Fibroblast of lung (primary cell): Measurements from ENCODE around the gene CCDC30.

Source experiments
- EZH2 ChIP-seq: IDR thresholded peaks from 2 replicates; pipeline ENCODE4 v1.5.1; 2012; ENCODE audit warnings: low read length, control low read depth, mild to moderate bottlenecking; ENCODE audit errors: missing control alignments
- TF ChIP-seq, protein P1 (sequence below), 2 donors: IDR thresholded peaks in 1 of 2; conservative IDR thresholded peaks in 1 of 2; 1 replicate in 1 of 2; 2 replicates in 1 of 2; pipeline ENCODE4 v1.5.1; 2011 to 2012; ENCODE audit warnings: low read length in 2 of 2, control low read depth in 1 of 2, inconsistent platforms in 1 of 2, low read depth in 1 of 2, mild to moderate bottlenecking in 1 of 2

DNA sequence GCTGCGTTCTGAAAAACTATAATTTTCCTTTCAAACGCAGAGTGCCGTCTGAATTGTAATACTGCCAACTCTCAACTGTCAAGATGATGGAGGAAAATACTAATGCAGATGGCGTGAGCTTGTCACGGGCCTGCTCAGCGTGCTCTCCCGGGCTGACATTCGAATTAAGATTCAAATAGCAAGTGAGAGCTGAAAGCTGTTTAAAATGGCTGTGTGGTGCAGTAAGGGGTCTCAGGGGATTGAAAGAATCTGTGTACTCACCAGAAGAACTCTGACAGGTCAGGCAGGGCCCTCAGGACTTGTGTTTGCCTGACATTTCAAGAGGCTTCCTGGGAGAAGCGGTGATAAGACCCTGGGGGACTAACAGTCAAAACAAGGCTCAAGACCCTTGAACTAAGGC lies 40.3 kb upstream of the CCDC30 start:
- TF ChIP-seq, protein P1, sequence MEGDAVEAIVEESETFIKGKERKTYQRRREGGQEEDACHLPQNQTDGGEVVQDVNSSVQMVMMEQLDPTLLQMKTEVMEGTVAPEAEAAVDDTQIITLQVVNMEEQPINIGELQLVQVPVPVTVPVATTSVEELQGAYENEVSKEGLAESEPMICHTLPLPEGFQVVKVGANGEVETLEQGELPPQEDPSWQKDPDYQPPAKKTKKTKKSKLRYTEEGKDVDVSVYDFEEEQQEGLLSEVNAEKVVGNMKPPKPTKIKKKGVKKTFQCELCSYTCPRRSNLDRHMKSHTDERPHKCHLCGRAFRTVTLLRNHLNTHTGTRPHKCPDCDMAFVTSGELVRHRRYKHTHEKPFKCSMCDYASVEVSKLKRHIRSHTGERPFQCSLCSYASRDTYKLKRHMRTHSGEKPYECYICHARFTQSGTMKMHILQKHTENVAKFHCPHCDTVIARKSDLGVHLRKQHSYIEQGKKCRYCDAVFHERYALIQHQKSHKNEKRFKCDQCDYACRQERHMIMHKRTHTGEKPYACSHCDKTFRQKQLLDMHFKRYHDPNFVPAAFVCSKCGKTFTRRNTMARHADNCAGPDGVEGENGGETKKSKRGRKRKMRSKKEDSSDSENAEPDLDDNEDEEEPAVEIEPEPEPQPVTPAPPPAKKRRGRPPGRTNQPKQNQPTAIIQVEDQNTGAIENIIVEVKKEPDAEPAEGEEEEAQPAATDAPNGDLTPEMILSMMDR (conservative IDR thresholded peaks at IDR 0.05 in 1 of 2, IDR thresholded peaks at IDR 0.05 in 1 of 2; ENCODE audit: low read depth in 1 of 2, low read length in 2 of 2): no peak
- TF ChIP-seq EZH2: no peak
